Dedifferentiated amniotic fluid mesenchymal stem cell (primary cell): ENCODE data around the gene LNX1.
A peak's percentile ranks its signal among the peaks of the same experiment; 100 is the strongest.

Source experiments
- DNase-seq: peaks from one replicate; pipeline ENCODE4 v3.0.0-alpha.2; 2016; ENCODE audit errors: extremely low spot score

The LNX1 gene

DNA sequence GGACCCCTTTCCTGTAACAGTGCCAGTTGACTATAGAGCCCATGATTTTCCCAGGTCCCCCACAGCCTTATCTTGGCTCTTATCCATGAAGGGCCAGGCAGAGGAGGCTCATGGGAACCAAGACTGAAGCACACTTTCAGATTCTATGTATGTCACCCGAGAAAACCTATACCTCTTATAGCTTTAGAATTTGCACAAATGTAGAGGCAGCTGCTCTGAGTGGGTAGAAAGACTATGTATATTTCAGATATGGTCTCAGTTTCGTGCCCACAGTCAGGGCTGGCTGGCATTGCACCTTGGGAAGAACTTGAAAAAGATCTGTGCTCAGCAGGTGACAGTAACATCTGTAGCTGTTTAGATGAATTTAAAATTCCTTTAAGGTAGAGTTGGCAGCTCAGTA lies 8.3 kb upstream of the LNX1 start:
- DNase-seq = no peak

GRCh38 chr4:53598901-53599300 lies 7.6 kb upstream of the LNX1 start:
- DNase-seq = no peak

DNA sequence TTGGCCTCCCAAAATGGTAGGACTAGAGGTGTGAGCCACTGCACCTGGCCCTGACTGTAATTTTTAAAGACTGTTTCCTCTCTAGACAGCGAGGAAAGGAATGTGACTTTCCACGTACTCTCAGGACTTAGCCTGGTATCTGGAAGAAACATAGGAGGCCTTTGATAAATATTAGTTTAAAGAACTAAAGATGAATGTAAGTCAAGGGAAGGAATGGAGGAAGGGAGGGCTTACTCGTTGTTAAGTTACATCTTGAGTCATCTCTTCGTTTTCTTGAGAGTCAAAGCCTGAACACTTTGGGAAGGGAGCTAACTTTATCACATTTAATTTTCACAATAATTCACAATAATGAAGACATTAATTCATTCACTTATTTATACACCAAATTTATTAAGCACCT lies 7.2 kb upstream of the LNX1 start:
- DNase-seq = no peak

GRCh38 chr4:53596901-53597300 lies 5.6 kb upstream of the LNX1 start:
- DNase-seq = no peak

- no peak for DNase-seq
Observed at GRCh38 chr4:53595834-53596233, 4.5 kb upstream of the LNX1 start.

GRCh38 chr4:53595204-53595603 lies 3.9 kb upstream of the LNX1 start:
- no peak for DNase-seq

- no peak for DNase-seq
Observed at GRCh38 chr4:53593765-53594164, 2.5 kb upstream of the LNX1 start.

- DNase-seq = no peak
Observed at GRCh38 chr4:53592686-53593501, 1.6 kb upstream of the LNX1 start.

DNA sequence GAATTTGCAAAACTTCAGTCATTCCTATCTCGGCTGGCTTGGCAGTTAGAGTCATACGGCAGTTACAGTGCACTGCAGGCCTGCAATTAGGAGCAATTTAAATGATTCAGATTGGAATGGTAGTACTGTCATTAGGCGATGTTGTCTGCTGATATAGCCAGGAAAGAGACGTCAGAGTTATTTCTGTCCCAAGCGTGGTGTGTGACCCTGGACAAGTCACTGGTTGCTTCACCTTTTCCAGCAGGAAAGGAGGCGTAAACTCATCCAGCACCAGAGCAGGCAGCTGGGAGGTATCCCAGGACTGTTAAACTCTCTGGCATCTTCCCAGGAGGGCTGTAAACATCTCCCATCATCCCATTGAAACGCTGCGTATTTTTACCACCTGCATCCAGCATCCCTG lies 836 bp upstream of the LNX1 start:
- no peak for DNase-seq

DNA sequence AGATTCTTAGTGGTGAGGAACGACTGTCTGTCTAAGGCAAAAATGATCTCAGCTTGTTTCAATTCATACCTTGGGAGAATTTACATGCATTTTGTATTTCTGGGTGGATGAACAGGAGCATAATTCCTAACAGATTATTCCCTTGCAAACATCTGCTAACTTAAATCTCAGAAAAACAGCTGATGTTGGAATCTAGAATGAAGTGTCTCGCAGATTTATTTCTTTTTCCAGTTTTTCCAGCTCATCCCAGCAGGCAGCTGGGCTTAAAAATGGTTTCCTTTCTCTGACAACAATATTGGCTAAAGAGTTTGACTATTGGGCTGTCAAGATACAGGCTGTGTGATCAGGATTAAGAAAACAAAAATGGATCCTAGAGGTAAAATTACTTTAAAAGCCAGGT lies 1.1 kb downstream of the LNX1 start:
- no peak for DNase-seq

- DNase-seq = no peak
Observed at GRCh38 chr4:53589511-53589910, 1.8 kb downstream of the LNX1 start.

DNA sequence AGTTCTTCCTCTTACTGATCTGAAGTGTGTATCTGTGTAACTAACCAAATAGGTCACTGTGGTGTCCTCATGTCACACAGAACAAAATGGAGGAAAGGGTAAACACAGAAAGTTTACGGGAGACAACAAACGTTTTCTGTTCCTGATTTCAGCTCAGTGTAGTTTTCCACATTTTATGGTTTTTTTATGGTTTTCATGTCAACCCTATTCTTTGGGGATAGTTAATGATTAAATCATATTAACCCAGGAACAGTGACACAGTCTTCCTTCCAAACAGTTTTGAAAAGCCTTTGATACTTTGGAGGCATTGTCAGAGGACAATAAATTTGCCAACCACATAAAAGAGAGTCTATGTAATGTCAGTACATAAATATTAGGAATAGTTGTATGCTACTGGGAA lies 4.2 kb downstream of the LNX1 start:
- DNase-seq = no peak

DNA sequence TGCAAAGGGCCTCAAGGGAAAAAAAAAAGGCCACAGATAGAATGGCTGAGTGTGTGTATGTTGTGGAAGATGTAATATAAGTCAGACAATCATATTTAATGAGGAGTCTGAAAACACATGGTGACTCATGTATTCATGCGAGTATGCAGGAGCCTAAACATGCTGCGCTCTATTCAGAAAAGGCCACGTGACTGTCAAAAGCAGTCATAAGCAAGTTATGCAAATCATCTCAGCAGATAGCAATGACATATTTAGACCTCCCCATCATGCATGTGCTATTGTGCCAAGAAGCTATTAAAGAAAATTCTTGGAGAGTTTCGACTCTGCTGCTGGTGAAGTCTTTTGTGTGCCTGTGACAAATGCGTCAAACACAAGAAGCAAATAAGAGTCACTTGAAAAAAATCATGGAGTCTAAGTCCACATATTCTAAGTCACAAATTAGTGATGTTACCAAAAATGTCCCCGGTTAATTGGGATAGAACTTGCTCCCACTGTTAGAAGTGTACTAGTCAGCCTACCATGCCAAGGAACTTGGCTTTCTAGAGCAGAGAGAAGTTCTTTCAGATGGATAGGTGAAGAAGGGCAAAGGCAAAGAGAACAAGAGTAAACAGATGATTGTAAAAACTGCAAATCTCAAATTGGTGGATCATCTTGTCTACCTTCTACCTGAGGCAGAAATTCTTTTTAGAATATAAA lies 5.0 kb downstream of the LNX1 start:
- DNase-seq = peak; percentile 95

DNA sequence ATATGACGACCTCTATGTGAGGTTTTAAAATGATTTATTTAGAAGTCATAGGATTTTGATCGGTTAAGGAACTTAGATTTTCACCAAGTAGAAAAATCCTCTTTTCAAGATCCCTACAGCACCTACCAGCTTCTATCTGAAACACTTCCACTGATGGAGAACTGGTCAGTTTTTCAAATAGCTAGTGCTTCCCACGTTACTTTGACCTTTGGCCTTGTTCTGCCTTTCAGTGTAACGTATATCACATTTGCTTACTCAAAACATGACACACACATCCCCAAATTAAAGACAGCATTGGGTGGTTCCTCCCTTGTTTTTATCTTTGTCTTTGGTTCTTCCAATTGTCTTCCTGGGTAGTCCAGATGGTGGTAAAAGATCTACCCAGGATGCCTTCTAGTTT lies 6.6 kb downstream of the LNX1 start:
- no peak for DNase-seq

DNA sequence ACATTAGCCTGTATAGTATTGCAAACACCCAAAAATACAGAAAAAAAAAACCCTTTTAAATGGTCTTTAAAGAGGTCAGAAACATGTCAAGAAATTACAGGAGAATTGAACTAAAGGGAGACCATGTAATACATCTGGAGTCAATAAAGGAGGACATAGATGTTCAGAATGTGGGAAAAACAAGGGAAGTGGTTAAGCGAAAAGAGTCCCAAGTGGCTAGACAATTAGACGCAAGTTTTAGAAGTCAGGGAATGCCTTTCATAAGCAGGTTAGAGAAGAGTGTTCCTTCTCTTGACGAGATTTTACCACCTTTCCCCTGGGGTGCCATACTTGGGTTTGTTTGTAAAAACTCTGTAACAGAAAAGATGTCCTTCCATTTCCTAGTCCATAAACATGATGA lies 7.8 kb downstream of the LNX1 start:
- no peak for DNase-seq

GRCh38 chr4:53582194-53582593 lies 9.1 kb downstream of the LNX1 start:
- DNase-seq = no peak

DNA sequence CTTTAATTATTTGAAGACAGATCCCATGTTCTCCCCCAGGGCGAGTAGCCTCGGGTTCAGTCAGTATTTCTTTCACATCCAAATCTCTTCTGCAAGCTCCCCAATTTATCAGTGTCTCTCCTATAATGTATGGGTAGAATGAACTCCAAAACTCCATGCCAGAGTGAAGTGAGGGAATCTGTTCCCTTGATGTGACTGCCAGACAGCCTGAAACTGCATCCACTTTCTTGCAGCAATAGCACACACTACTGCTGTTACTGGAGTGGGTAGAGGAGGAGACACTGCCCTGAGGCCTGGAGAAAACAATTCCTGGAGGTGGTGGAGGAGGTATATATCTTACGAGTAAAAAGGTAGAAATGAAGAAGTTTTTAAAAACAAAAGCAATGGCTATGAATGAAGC lies 11.0 kb downstream of the LNX1 start:
- DNase-seq = no peak

GRCh38 chr4:53579826-53580225 lies 11.5 kb downstream of the LNX1 start:
- no peak for DNase-seq

DNA sequence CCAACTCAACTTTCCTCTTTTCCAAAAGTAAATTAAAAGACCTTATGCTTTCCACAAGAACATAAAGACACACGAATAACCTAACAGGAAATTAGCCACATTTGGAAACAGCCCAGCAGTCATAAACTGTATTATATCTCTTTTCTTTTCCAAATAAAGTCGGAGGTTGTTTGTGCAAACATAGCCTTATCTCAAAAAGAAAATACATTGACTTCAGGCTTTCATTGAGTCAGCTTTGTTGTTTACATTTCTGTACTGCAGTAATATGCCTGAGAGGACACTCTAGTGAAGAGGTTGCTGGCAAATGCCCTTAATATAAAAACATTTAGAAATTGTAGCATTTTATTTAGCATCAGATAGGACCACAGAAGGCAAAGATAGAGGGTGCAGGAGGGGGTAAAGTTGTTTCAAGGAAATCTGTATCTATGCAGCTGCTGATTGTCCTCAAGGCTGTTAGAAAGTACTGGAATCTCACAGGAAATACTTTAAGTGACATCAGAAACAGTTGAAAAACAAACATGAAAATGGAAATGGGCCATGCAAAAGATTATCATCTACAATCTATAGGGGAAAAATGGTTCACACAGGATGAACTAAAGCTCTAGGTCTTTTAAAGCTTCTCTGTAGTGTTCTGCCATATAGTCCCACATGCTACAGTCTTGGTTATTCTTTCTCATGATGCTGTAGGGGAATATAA lies 14.5 kb downstream of the LNX1 start:
- peak; percentile 32 for DNase-seq

GRCh38 chr4:53576071-53576617 lies 15.1 kb downstream of the LNX1 start:
- DNase-seq = no peak

- DNase-seq = no peak
Observed at GRCh38 chr4:53575552-53575951, 15.7 kb downstream of the LNX1 start.

DNA sequence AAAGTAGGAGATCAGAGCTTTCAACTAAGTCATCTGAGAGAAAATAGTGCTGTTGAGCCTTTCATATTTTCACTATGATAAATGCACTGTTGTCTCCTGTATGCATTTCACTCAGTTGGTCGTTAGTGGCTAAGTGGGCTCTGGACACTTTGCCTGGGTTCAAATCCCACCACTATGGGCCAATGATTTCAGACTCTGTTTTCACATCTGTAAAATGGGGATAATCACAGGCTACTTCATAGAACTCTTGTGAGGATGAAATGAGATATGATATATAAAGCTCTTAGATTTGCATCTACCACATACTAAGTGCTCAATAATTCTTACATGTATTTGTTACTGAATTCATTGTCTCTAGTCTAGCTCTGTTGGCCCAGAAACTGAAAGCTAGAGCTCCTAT lies 16.8 kb downstream of the LNX1 start:
- DNase-seq = no peak

GRCh38 chr4:53573696-53574095 lies 17.6 kb downstream of the LNX1 start:
- DNase-seq = no peak
